ENCODE results near the gene MAD1L1.
"Not testable (repeated sequence)": the region's sequence is repeated elsewhere in the genome, so short reads cannot be mapped to it uniquely, and the experiment has no call there.

MAD1L1 gene

GRCh38 chr7:2037808-2038522 is 194.8 kb downstream of the MAD1L1 start:
- no peak overlapping the region for H3K4me3 ChIP-seq
- no peaks in the 10 kb centered on the region for H3K36me3 ChIP-seq (replicated peaks)
- in situ Hi-C loops (cut with MboI; ENCODE audit: low sequenced_read_pairs): no loop called here
- H3K9me3 ChIP-seq: no peaks in the 10 kb centered on the region
- no peak for DNase-seq (ENCODE audit: low spot score in 2 of 2)
- no peaks in the 10 kb centered on the region for H3K27me3 ChIP-seq (ENCODE audit: low read depth)
- no peaks in the 10 kb centered on the region for H3K4me1 ChIP-seq

GRCh38 chr7:2037301-2037807 is 195.4 kb downstream of the MAD1L1 start:
- in situ Hi-C loops (cut with MboI; ENCODE audit: low sequenced_read_pairs): no loop called here
- no peaks in the 10 kb centered on the region for H3K27me3 ChIP-seq (ENCODE audit: low read depth)
- H3K4me1 ChIP-seq: no peaks in the 10 kb centered on the region
- no peaks in the 10 kb centered on the region for H3K9me3 ChIP-seq
- H3K36me3 ChIP-seq (replicated peaks): no peaks in the 10 kb centered on the region
- H3K4me3 ChIP-seq: no peak overlapping the region
- DNase-seq (ENCODE audit: low spot score in 2 of 2): no peak

- DNase-seq (ENCODE audit: low spot score in 2 of 2): no peak
Measured at GRCh38 chr7:2036786-2037185, 196.0 kb downstream of the MAD1L1 start.

GRCh38 chr7:2036201-2036600 is 196.5 kb downstream of the MAD1L1 start:
- H3K27me3 ChIP-seq (ENCODE audit: low read depth); H3K36me3 ChIP-seq (replicated peaks); H3K4me3 ChIP-seq; DNase-seq (ENCODE audit: low spot score in 2 of 2); in situ Hi-C loops (cut with MboI; ENCODE audit: low sequenced_read_pairs); H3K4me1 ChIP-seq; H3K9me3 ChIP-seq: not testable (repeated sequence)

More at GRCh38 chr7:2036786-2037185, 196.0 kb downstream of the MAD1L1 start:
- H3K36me3 ChIP-seq (replicated peaks): no peaks in the 10 kb centered on the region
- H3K4me3 ChIP-seq: no peak overlapping the region
- H3K4me1 ChIP-seq: no peaks in the 10 kb centered on the region
- no peaks in the 10 kb centered on the region for H3K9me3 ChIP-seq
- in situ Hi-C loops (cut with MboI; ENCODE audit: low sequenced_read_pairs): no loop called here
- no peaks in the 10 kb centered on the region for H3K27me3 ChIP-seq (ENCODE audit: low read depth)

- no peaks in the 10 kb centered on the region for H3K36me3 ChIP-seq (replicated peaks)
- DNase-seq (ENCODE audit: low spot score in 2 of 2): no peak
- H3K4me1 ChIP-seq: no peaks in the 10 kb centered on the region
- no peaks in the 10 kb centered on the region for H3K9me3 ChIP-seq
- H3K4me3 ChIP-seq: no peak overlapping the region
- in situ Hi-C loops (cut with MboI; ENCODE audit: low sequenced_read_pairs): no loop called here
- H3K27me3 ChIP-seq (ENCODE audit: low read depth): no peaks in the 10 kb centered on the region
Measured at GRCh38 chr7:2034291-2035201, 198.2 kb downstream of the MAD1L1 start.

- no peak overlapping the region for H3K4me3 ChIP-seq
- no peaks in the 10 kb centered on the region for H3K36me3 ChIP-seq (replicated peaks)
- in situ Hi-C loops (cut with MboI; ENCODE audit: low sequenced_read_pairs): no loop called here
- DNase-seq (ENCODE audit: low spot score in 2 of 2): no peak
- no peaks in the 10 kb centered on the region for H3K27me3 ChIP-seq (ENCODE audit: low read depth)
- H3K9me3 ChIP-seq: no peaks in the 10 kb centered on the region
- no peaks in the 10 kb centered on the region for H3K4me1 ChIP-seq
Measured at GRCh38 chr7:2033586-2034135, 199.1 kb downstream of the MAD1L1 start.

- Histone ChIP-seq H3K9me3 (no peaks in the 10 kb centered on the region), H3K27me3 (ENCODE audit: low read depth) (no peaks in the 10 kb centered on the region), H3K4me3 (no peak overlapping the region), H3K4me1 (no peaks in the 10 kb centered on the region), H3K36me3 (replicated peaks) (no peaks in the 10 kb centered on the region)
- no peak for DNase-seq (ENCODE audit: low spot score in 2 of 2)
- in situ Hi-C loops (cut with MboI; ENCODE audit: low sequenced_read_pairs): no loop called here
Measured at GRCh38 chr7:2032876-2033407, 199.8 kb downstream of the MAD1L1 start.

- H3K36me3 ChIP-seq (replicated peaks): no peaks in the 10 kb centered on the region
- H3K27me3 ChIP-seq (ENCODE audit: low read depth): no peaks in the 10 kb centered on the region
- no peaks in the 10 kb centered on the region for H3K9me3 ChIP-seq
- in situ Hi-C loops (cut with MboI; ENCODE audit: low sequenced_read_pairs): no loop called here
- no peak overlapping the region for H3K4me3 ChIP-seq
- H3K4me1 ChIP-seq: no peaks in the 10 kb centered on the region
- DNase-seq (ENCODE audit: low spot score in 2 of 2): no peak
Measured at GRCh38 chr7:2032030-2032875, 200.5 kb downstream of the MAD1L1 start.

GRCh38 chr7:2031451-2031845 is 201.3 kb downstream of the MAD1L1 start:
- Histone ChIP-seq H3K36me3 (replicated peaks) (no peaks in the 10 kb centered on the region), H3K4me1 (no peaks in the 10 kb centered on the region), H3K27me3 (ENCODE audit: low read depth) (no peaks in the 10 kb centered on the region), H3K9me3 (no peaks in the 10 kb centered on the region; the same call in 1 of the 2 replicates), H3K4me3 (no peak overlapping the region)
- in situ Hi-C loops (cut with MboI; ENCODE audit: low sequenced_read_pairs): no loop called here
- no peak for DNase-seq (ENCODE audit: low spot score in 2 of 2)

GRCh38 chr7:2030475-2031450 is 202.0 kb downstream of the MAD1L1 start:
- no peaks in the 10 kb centered on the region for H3K27me3 ChIP-seq (ENCODE audit: low read depth)
- H3K4me3 ChIP-seq: no peak overlapping the region
- in situ Hi-C loops (cut with MboI; ENCODE audit: low sequenced_read_pairs): no loop called here
- DNase-seq (ENCODE audit: low spot score in 2 of 2): no peak
- H3K4me1 ChIP-seq: no peaks in the 10 kb centered on the region
- H3K9me3 ChIP-seq: no peaks in the 10 kb centered on the region; the same call in 1 of the 2 replicates
- no peaks in the 10 kb centered on the region for H3K36me3 ChIP-seq (replicated peaks)

GRCh38 chr7:2029936-2030335 is 202.8 kb downstream of the MAD1L1 start:
- H3K9me3 ChIP-seq: no peaks in the 10 kb centered on the region; the same call in 1 of the 2 replicates
- DNase-seq (ENCODE audit: low spot score in 2 of 2): no peak
- H3K4me1 ChIP-seq: no peaks in the 10 kb centered on the region
- in situ Hi-C loops (cut with MboI; ENCODE audit: low sequenced_read_pairs): no loop called here
- no peaks in the 10 kb centered on the region for H3K36me3 ChIP-seq (replicated peaks)
- no peak overlapping the region for H3K4me3 ChIP-seq
- no peaks in the 10 kb centered on the region for H3K27me3 ChIP-seq (ENCODE audit: low read depth)

- Histone ChIP-seq H3K4me3 (no peak overlapping the region), H3K9me3 (peaks cover 5% of the 10 kb centered on the region; the same call in 1 of the 2 replicates), H3K4me1 (no peaks in the 10 kb centered on the region), H3K27me3 (ENCODE audit: low read depth) (no peaks in the 10 kb centered on the region), H3K36me3 (replicated peaks) (no peaks in the 10 kb centered on the region)
- in situ Hi-C loops (cut with MboI; ENCODE audit: low sequenced_read_pairs): no loop called here
- DNase-seq (ENCODE audit: low spot score in 2 of 2): no peak
Measured at GRCh38 chr7:2029211-2029905, 203.4 kb downstream of the MAD1L1 start.
